ENCODE data around the gene SLC25A21.
"Not testable (repeated sequence)": the region's sequence is repeated elsewhere in the genome, so short reads cannot be mapped to it uniquely, and the experiment has no call there.

SLC25A21 gene

GRCh38 chr14:37167151-37168047 lies 5.0 kb downstream of the SLC25A21 start:
- Mint-ChIP-seq H3K9me3 (peaks cover 1% of the 10 kb centered on the region), H3K4me3 (no peak overlapping the region), H3K36me3 (ENCODE audit: low read depth) (no peaks in the 10 kb centered on the region), H3K27me3 (ENCODE audit: low read depth) (no peaks in the 10 kb centered on the region), H3K27ac (no peak overlapping the region), H3K4me1 (peaks cover 5% of the 10 kb centered on the region)
- TF ChIP-seq CTCF (IDR thresholded peaks at IDR 0.05; ENCODE audit: unreplicated experiment in 3 of 3) = no peak

DNA sequence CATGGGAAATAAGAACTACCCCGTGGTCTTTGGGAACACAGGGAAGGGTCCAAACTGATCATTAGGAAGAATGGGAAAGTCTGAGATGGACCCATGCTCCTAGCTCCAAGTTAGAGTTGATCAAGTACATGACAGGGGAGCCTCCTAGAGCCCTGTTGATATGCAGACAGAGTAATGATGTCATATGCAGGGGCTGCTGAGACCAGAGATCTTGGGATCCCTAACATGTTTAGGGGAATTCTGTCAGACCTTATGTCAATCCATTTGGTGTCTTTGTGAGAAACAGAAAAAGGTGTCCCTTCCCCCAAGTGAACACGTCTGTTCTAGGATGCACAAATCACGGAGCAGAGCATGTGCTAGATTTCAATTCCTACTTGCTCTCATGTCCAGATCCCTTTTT lies 6.6 kb downstream of the SLC25A21 start:
- H3K9me3 Mint-ChIP-seq = peaks cover 8% of the 10 kb centered on the region
- H3K36me3 Mint-ChIP-seq (ENCODE audit: low read depth) = no peaks in the 10 kb centered on the region
- H3K27me3 Mint-ChIP-seq (ENCODE audit: low read depth) = no peaks in the 10 kb centered on the region
- no peak for TF ChIP-seq CTCF (IDR thresholded peaks at IDR 0.05; ENCODE audit: unreplicated experiment in 3 of 3)
- no peak overlapping the region for H3K4me3 Mint-ChIP-seq
- no peaks in the 10 kb centered on the region for H3K4me1 Mint-ChIP-seq
- no peak overlapping the region for H3K27ac Mint-ChIP-seq

GRCh38 chr14:37162307-37162706 lies 10.1 kb downstream of the SLC25A21 start:
- H3K4me3 Mint-ChIP-seq; H3K4me1 Mint-ChIP-seq; H3K27me3 Mint-ChIP-seq (ENCODE audit: low read depth); H3K27ac Mint-ChIP-seq; H3K36me3 Mint-ChIP-seq (ENCODE audit: low read depth): not testable (repeated sequence)
- peaks cover 39% of the 10 kb centered on the region for H3K9me3 Mint-ChIP-seq

DNA sequence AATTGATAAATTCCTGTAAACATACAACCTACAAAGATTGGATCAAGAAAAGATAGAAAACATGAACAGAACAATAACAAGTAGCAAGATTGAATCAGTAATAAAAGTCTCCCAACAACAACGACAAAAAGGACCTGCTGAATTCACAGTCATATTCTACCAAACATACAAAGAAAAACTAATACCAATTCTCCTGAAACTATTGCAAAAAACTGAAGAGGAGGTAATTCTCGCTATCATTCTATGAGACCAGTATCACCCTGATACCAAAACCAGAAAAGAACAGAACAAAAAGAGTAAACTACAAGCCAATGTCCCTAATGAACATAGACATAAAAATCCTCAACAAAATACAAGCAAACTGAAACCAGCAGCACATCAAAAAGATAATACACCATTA lies 14.4 kb downstream of the SLC25A21 start:
- Mint-ChIP-seq H3K4me3 (no peak overlapping the region), H3K27me3 (ENCODE audit: low read depth) (peaks cover 4% of the 10 kb centered on the region), H3K4me1 (no peaks in the 10 kb centered on the region), H3K36me3 (ENCODE audit: low read depth) (peaks cover 4% of the 10 kb centered on the region), H3K9me3 (peaks cover 60% of the 10 kb centered on the region), H3K27ac (no peak overlapping the region)
- no peak for TF ChIP-seq CTCF (IDR thresholded peaks at IDR 0.05; ENCODE audit: unreplicated experiment in 3 of 3)

DNA sequence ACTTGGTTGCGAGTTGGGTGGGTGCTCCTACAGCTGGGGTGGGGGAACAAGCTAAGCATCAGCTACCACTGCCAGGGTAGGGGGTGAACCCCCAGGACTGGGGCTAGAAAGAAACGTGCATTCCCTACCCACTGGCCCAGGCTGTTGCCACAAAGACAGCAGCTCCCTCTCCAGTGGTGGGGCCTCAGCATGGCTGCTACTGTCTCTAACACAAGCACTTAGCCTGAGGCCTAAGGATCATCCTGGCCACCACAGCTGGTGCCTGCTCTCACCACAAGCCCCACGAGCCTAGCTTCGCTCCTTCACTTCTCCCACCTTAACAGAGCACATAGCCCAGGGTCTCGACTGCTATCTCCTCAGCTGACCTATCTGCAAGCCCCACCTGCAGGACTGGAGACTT lies 18.9 kb downstream of the SLC25A21 start:
- TF ChIP-seq CTCF (IDR thresholded peaks at IDR 0.05; ENCODE audit: unreplicated experiment in 3 of 3) = no peak
- peaks cover 4% of the 10 kb centered on the region for H3K4me1 Mint-ChIP-seq
- H3K9me3 Mint-ChIP-seq = peaks cover 34% of the 10 kb centered on the region
- no peak overlapping the region for H3K27ac Mint-ChIP-seq
- H3K36me3 Mint-ChIP-seq (ENCODE audit: low read depth) = no peaks in the 10 kb centered on the region
- H3K27me3 Mint-ChIP-seq (ENCODE audit: low read depth) = no peaks in the 10 kb centered on the region
- H3K4me3 Mint-ChIP-seq = no peak overlapping the region

DNA sequence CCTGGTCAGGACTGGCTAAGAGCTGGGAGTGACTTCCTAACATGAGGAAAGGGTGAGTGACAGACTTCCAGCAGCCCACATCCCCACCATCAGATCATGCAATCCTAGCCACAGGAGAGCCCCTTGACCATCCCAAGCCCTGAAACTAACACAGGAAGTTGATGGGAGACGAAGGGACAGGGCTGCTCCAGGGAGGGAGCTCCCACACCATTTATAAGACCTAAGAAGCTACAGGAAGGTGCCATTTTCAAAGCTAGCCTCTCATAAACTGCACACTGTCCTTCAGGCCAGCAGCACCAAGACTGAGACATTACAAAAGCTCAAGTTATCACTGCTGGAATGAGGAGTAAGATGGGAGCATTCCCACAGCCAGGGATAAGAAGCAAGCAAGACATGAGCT lies 19.4 kb downstream of the SLC25A21 start:
- no peaks in the 10 kb centered on the region for H3K36me3 Mint-ChIP-seq (ENCODE audit: low read depth)

More for the DNA sequence above, 19.4 kb downstream of the SLC25A21 start:
- H3K27ac Mint-ChIP-seq = no peak overlapping the region
- H3K4me3 Mint-ChIP-seq = no peak overlapping the region
- TF ChIP-seq CTCF (IDR thresholded peaks at IDR 0.05; ENCODE audit: unreplicated experiment in 3 of 3) = no peak
- H3K4me1 Mint-ChIP-seq = peaks cover 4% of the 10 kb centered on the region
- no peaks in the 10 kb centered on the region for H3K27me3 Mint-ChIP-seq (ENCODE audit: low read depth)
- peaks cover 30% of the 10 kb centered on the region for H3K9me3 Mint-ChIP-seq

Data from nephron (organoid).